Mesenteric fat pad (tissue), 1 donor: ENCODE data around the gene PIK3C2A. TPM values are rescaled to one million over a fixed set of nuclear protein-coding genes. Genes with fewer than 3 reads are reported as not detected.
"Not testable (repeated sequence)": the region's sequence is repeated elsewhere in the genome, so short reads cannot be mapped to it uniquely, and the experiment has no call there.

Source experiments
- DNase-seq: peaks from one replicate; pipeline ENCODE4 v3.0.0-alpha.2; 2020; ENCODE audit warnings: low spot score
- long read RNA-seq: library from polyadenylated mRNA; unstranded; transcript quantifications from one replicate; pipeline ENCODE4 v2.0.0, GENCODE V29; 2020
- total RNA-seq: library from RNA; stranded (reverse); fragmentation: NEBNext Ultra II Directional; extraction: Animal tissue kit (Norgen Biotek cat#: 25700); gene quantifications from one replicate; pipeline ENCODE4 v1.2.1, GENCODE V29; 2021
- donor health status: DM: yes; HTN: yes; CAD: no.

Gene PIK3C2A, protein sequence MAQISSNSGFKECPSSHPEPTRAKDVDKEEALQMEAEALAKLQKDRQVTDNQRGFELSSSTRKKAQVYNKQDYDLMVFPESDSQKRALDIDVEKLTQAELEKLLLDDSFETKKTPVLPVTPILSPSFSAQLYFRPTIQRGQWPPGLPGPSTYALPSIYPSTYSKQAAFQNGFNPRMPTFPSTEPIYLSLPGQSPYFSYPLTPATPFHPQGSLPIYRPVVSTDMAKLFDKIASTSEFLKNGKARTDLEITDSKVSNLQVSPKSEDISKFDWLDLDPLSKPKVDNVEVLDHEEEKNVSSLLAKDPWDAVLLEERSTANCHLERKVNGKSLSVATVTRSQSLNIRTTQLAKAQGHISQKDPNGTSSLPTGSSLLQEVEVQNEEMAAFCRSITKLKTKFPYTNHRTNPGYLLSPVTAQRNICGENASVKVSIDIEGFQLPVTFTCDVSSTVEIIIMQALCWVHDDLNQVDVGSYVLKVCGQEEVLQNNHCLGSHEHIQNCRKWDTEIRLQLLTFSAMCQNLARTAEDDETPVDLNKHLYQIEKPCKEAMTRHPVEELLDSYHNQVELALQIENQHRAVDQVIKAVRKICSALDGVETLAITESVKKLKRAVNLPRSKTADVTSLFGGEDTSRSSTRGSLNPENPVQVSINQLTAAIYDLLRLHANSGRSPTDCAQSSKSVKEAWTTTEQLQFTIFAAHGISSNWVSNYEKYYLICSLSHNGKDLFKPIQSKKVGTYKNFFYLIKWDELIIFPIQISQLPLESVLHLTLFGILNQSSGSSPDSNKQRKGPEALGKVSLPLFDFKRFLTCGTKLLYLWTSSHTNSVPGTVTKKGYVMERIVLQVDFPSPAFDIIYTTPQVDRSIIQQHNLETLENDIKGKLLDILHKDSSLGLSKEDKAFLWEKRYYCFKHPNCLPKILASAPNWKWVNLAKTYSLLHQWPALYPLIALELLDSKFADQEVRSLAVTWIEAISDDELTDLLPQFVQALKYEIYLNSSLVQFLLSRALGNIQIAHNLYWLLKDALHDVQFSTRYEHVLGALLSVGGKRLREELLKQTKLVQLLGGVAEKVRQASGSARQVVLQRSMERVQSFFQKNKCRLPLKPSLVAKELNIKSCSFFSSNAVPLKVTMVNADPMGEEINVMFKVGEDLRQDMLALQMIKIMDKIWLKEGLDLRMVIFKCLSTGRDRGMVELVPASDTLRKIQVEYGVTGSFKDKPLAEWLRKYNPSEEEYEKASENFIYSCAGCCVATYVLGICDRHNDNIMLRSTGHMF (N-terminal part only)
- total RNA-seq, result 80.5 TPM
- long read RNA-seq, partial matches to known transcripts, result 5 of 24 reads
- long read RNA-seq, other reads (novel, unspliced or antisense), result 19 of 24 reads

- peak; percentile 99 for DNase-seq
Observed at GRCh38 chr11:17207317-17208256, at the start of gene PIK3C2A. TSS of gene PIK3C2A (minus strand) at chr11:17207986. CDS start at chr11:17169741, 38,245 bp downstream.

GRCh38 chr11:17257196-17257595, 49.4 kb upstream of the PIK3C2A start:
- no peak for DNase-seq

GRCh38 chr11:17256512-17256911, 48.7 kb upstream of the PIK3C2A start:
- no peak for DNase-seq

GRCh38 chr11:17252704-17253103, 44.9 kb upstream of the PIK3C2A start:
- DNase-seq, result no peak

- DNase-seq, result no peak
Observed at GRCh38 chr11:17250561-17251350, 43.0 kb upstream of the PIK3C2A start.

GRCh38 chr11:17244046-17244445, 36.3 kb upstream of the PIK3C2A start:
- no peak for DNase-seq

DNA sequence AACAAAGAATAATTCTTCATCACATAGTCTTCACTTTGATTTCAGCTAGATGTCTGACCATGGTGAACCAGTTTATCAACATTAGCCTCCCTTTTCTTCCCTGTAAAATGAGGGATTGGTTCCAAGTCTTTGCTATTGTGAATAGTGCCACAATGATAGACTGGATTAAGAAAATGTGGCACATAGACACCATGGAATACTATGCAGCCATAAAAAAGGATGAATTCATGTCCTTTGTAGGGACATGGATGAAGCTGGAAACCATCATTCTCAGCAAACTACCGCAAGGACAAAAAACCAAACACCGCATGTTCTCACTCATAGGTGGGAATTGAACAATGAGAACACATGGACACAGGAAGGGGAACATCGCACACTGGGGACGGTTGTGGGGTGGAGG, 35.2 kb upstream of the PIK3C2A start:
- not testable (repeated sequence) for DNase-seq

DNA sequence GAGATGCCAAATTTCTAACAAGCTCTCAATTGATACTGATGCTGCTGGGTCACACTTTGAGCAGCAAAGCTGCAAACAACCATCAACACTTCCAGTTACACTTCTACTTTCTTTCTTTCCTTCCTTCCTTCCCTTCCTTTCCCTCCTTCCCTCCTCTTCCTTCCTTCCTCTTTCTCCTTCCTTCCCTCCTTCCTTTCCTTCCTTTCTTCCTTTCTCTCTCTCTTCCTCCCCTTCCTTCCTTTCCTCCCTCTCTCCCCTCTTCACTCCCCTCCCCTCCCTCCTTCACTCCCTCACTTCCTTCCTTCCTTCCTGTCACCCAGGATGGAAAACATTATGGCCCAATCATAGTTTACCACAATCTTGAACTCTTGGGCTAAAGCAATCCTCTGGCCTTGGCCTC, 33.0 kb upstream of the PIK3C2A start:
- DNase-seq, result no peak

DNA sequence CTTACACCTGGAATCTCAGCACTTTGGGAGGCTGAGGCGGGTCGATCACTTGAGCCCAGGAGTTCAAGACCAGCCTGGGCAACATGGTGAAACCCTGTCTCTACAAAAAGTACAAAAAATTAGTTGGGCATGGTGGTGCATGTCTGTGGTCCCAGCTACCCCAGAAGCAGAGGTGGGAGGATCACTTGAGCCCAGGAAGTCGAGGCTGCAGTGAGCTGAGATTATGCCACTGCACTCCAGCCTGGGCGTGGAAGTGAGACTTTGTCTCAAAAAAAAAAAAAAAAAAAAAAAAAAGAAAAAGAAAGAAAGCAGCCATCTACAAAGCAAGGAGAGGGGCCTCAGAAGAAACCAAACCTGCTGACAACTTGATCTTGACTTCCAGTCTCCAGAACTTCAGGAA, 32.1 kb upstream of the PIK3C2A start:
- DNase-seq, result not testable (repeated sequence)

- DNase-seq, result no peak
Observed at GRCh38 chr11:17238377-17238776, 30.6 kb upstream of the PIK3C2A start.

- no peak for DNase-seq
Observed at GRCh38 chr11:17233101-17233500, 25.3 kb upstream of the PIK3C2A start.

- no peak for DNase-seq
Observed at GRCh38 chr11:17230867-17231851, 23.4 kb upstream of the PIK3C2A start.

- no peak for DNase-seq
Observed at GRCh38 chr11:17229481-17230152, 21.8 kb upstream of the PIK3C2A start.

DNA sequence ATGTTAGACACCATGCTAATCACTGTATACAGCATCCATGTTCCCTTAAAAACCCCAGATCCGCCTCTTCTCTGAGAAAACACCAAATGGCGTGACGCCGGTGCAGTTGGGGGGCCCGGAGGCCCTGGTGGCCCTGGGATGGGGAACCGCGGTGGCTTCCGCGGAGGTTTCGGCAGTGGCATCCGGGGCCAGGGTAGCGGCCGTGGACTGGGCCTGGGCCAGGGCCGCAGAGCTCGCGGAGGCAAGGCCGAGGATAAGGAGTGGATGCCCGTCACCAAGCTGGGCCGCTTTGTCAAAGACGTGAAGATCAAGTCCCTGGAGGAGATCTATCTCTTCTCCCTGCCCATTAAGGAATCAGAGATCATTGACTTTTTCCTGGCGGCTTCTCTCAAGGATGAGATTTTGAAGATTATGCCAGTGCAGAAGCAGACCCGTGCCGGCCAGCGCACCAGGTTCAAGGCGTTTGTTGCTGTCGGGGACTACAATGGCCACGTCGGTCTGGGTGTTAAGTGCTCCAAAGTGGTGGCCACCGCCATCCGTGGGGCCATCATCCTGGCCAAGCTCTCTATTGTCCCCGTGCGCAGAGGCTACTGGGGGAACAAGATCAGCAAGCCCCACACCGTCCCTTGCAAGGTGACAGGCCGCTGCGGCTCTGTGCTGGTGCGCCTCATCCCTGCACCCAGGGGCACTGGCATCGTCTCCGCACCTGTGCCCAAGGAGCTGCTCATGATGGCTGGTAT, 20.6 kb upstream of the PIK3C2A start:
- DNase-seq, result not testable (repeated sequence)

GRCh38 chr11:17224727-17225126, 16.9 kb upstream of the PIK3C2A start:
- no peak for DNase-seq

GRCh38 chr11:17221968-17222367, 14.2 kb upstream of the PIK3C2A start:
- no peak for DNase-seq

DNA sequence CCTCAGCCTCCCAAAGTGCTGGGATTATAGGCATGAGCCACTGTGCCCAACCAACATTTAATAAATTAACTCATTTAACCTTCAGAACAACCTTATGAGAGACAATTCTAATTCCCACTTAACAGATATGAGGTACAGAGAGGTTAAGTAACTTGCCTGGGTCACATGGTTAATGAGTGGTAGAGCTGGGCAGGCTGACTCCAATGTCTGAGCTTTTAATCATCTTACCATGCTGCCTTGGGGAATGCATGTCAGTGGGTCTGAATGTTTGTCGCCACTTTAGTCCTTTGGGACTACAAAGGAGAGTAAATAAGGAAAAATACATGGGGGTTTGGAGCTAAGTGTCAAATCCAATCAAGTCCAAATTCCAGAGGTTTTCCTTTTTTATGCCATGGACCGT, 11.2 kb upstream of the PIK3C2A start:
- no peak for DNase-seq
